Mucosa of rectum (tissue), 2 donors: ENCODE data around the gene PRR29.
"Not testable (repeated sequence)": the region's sequence is repeated elsewhere in the genome, so short reads cannot be mapped to it uniquely, and the experiment has no call there.

Experiments used
- H3K27ac ChIP-seq, 2 donors: one replicate each; pipeline ENCODE4 v1.7.0; 2013; ENCODE audit warnings: inconsistent platforms in 2 of 2, low read depth in 2 of 2, low read length in 2 of 2
- H3K27me3 ChIP-seq, 2 donors: one replicate each; pipeline ENCODE4 v1.7.0; 2013; ENCODE audit warnings: low read length in 2 of 2; ENCODE audit not compliant: control insufficient read depth in 2 of 2, insufficient read depth in 2 of 2
- H3K36me3 ChIP-seq, 2 donors: one replicate each; pipeline ENCODE4 v1.7.0; 2013; ENCODE audit warnings: low read length in 2 of 2; ENCODE audit not compliant: control insufficient read depth in 2 of 2, insufficient read depth in 2 of 2
- H3K4me1 ChIP-seq, 2 donors: one replicate each; pipeline ENCODE4 v1.7.0; 2013; ENCODE audit warnings: low read length in 2 of 2, mild to moderate bottlenecking in 1 of 2; ENCODE audit not compliant: control insufficient read depth in 2 of 2, insufficient read depth in 2 of 2
- H3K4me3 ChIP-seq, 2 donors: one replicate each; pipeline ENCODE4 v1.7.0; 2013; ENCODE audit warnings: low read length in 2 of 2
- H3K9ac ChIP-seq, 2 donors: one replicate each; pipeline ENCODE4 v1.7.0; 2013; ENCODE audit warnings: low read length in 2 of 2, low read depth in 1 of 2, mild to moderate bottlenecking in 1 of 2
- H3K9me3 ChIP-seq, 2 donors: one replicate each; pipeline ENCODE4 v1.7.0; 2013; ENCODE audit warnings: low read length in 2 of 2; ENCODE audit not compliant: control insufficient read depth in 2 of 2
- donor health status: healthy.
- donor health status: Normal muscosa, but diverticular disease.

The PRR29 gene

GRCh38 chr17:63974594-63975192 lies 23.5 kb upstream of the PRR29 start:
- Histone ChIP-seq H3K9ac (no peak overlapping the region), H3K27ac (no peak overlapping the region), H3K27me3 (no peaks in the 10 kb centered on the region), H3K36me3 (no peaks in the 10 kb centered on the region), H3K4me3 (no peak overlapping the region), H3K4me1 (no peaks in the 10 kb centered on the region), H3K9me3 (no peaks in the 10 kb centered on the region)

- H3K27ac ChIP-seq = no peak overlapping the region
- no peak overlapping the region for H3K9ac ChIP-seq
- no peaks in the 10 kb centered on the region for H3K4me1 ChIP-seq
- H3K9me3 ChIP-seq = no peaks in the 10 kb centered on the region
- no peaks in the 10 kb centered on the region for H3K27me3 ChIP-seq
- no peak overlapping the region for H3K4me3 ChIP-seq
- H3K36me3 ChIP-seq = no peaks in the 10 kb centered on the region
Measured at GRCh38 chr17:63975541-63976092, 22.5 kb upstream of the PRR29 start.

- H3K9me3 ChIP-seq = no peaks in the 10 kb centered on the region
- no peak overlapping the region for H3K4me3 ChIP-seq
- no peaks in the 10 kb centered on the region for H3K27me3 ChIP-seq
- H3K27ac ChIP-seq = no peak overlapping the region
- no peaks in the 10 kb centered on the region for H3K36me3 ChIP-seq
- H3K4me1 ChIP-seq = no peaks in the 10 kb centered on the region
- no peak overlapping the region for H3K9ac ChIP-seq
Measured at GRCh38 chr17:63976702-63977101, 21.4 kb upstream of the PRR29 start.

- Histone ChIP-seq H3K36me3 (no peaks in the 10 kb centered on the region), H3K27ac (no peak overlapping the region), H3K27me3 (no peaks in the 10 kb centered on the region), H3K9ac (no peak overlapping the region), H3K9me3 (no peaks in the 10 kb centered on the region), H3K4me1 (no peaks in the 10 kb centered on the region), H3K4me3 (no peak overlapping the region)
Measured at GRCh38 chr17:63978272-63979200, 19.6 kb upstream of the PRR29 start.

- H3K4me1 ChIP-seq, H3K36me3 ChIP-seq, H3K9me3 ChIP-seq, H3K27ac ChIP-seq, H3K27me3 ChIP-seq, H3K4me3 ChIP-seq, H3K9ac ChIP-seq: not testable (repeated sequence)
Measured at GRCh38 chr17:63982641-63983040, 15.5 kb upstream of the PRR29 start.

- Histone ChIP-seq H3K9ac (no peak overlapping the region), H3K36me3 (no peaks in the 10 kb centered on the region), H3K9me3 (no peaks in the 10 kb centered on the region), H3K27ac (no peak overlapping the region), H3K4me3 (no peak overlapping the region), H3K27me3 (no peaks in the 10 kb centered on the region), H3K4me1 (peaks cover 0 to 6% of the 10 kb centered on the region in 2 donors)
Measured at GRCh38 chr17:63983320-63983719, 14.8 kb upstream of the PRR29 start.

- Histone ChIP-seq H3K9ac (no peak overlapping the region), H3K27ac (no peak overlapping the region), H3K4me1 (peaks cover 0 to 6% of the 10 kb centered on the region in 2 donors), H3K4me3 (no peak overlapping the region), H3K27me3 (no peaks in the 10 kb centered on the region), H3K9me3 (no peaks in the 10 kb centered on the region), H3K36me3 (no peaks in the 10 kb centered on the region)
Measured at GRCh38 chr17:63984236-63984635, 13.9 kb upstream of the PRR29 start.

- Histone ChIP-seq H3K27ac (peak overlapping the region; percentile 34 to 61), H3K9ac (no peak overlapping the region), H3K27me3 (peaks cover 0 to under 1% of the 10 kb centered on the region in 2 donors), H3K4me1 (peaks cover 0 to 6% of the 10 kb centered on the region in 2 donors), H3K36me3 (no peaks in the 10 kb centered on the region), H3K4me3 (no peak overlapping the region), H3K9me3 (no peaks in the 10 kb centered on the region)
Measured at GRCh38 chr17:63984651-63985386, 13.3 kb upstream of the PRR29 start.

- no peaks in the 10 kb centered on the region for H3K36me3 ChIP-seq
- no peak overlapping the region for H3K4me3 ChIP-seq
- H3K9ac ChIP-seq = no peak overlapping the region
- peaks cover 0 to 6% of the 10 kb centered on the region in 2 donors for H3K4me1 ChIP-seq
- H3K27ac ChIP-seq = peak overlapping the region in 1 of 2 donors; percentile 34
- H3K27me3 ChIP-seq = peaks cover 0 to 6% of the 10 kb centered on the region in 2 donors
- H3K9me3 ChIP-seq = no peaks in the 10 kb centered on the region
Measured at GRCh38 chr17:63985387-63986140, 12.6 kb upstream of the PRR29 start.
